GM12872 (cell line): ENCODE results near the gene CCKAR.

Experiments used
- TF ChIP-seq, protein P1 (sequence below): IDR thresholded peaks from 3 replicates; pipeline ENCODE4 v1.5.1; 2011; ENCODE audit warnings: low read depth, mild to moderate bottlenecking, low read length, moderate library complexity; ENCODE audit not compliant: insufficient read depth

The CCKAR gene

DNA sequence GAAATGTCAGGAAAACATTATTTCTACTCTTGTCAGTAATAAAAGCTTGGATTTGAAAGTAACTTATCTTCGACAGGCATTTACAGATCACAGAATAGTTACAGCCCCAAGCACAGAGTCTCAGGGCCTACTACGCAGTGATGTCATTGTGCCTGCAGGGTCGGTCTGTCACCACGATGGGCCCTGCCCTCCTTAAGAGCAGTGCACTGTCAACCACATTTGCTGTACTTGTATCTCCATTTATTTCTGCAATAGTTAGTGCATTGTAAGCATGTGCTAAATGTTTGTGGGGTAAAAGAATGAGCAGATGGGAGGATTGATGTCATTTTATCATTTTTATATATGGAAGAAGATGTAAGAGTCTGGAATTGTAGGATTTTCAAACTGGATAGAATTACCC, 13.6 kb upstream of the CCKAR start:
- TF ChIP-seq, protein P1, sequence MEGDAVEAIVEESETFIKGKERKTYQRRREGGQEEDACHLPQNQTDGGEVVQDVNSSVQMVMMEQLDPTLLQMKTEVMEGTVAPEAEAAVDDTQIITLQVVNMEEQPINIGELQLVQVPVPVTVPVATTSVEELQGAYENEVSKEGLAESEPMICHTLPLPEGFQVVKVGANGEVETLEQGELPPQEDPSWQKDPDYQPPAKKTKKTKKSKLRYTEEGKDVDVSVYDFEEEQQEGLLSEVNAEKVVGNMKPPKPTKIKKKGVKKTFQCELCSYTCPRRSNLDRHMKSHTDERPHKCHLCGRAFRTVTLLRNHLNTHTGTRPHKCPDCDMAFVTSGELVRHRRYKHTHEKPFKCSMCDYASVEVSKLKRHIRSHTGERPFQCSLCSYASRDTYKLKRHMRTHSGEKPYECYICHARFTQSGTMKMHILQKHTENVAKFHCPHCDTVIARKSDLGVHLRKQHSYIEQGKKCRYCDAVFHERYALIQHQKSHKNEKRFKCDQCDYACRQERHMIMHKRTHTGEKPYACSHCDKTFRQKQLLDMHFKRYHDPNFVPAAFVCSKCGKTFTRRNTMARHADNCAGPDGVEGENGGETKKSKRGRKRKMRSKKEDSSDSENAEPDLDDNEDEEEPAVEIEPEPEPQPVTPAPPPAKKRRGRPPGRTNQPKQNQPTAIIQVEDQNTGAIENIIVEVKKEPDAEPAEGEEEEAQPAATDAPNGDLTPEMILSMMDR: no peak

DNA sequence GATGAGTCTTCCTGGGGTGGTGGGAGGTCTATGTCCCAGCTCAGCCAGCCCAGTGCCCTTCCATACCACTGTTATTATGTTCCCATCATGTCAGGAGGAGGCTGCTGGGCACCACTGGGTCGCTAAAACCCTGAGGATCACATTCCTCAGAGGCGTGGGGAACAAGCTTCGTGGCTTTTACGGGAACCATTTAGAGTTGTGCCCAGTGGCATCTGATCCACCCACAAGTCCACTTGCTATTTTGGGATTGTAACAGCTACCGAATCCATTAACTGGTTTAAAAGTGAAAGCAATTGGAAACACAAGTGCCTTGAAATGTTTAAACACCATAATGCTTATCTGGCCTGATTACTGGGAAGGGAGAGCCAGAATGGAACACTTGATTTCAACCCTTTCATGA, 13.1 kb upstream of the CCKAR start:
- TF ChIP-seq, protein P1: no peak

DNA sequence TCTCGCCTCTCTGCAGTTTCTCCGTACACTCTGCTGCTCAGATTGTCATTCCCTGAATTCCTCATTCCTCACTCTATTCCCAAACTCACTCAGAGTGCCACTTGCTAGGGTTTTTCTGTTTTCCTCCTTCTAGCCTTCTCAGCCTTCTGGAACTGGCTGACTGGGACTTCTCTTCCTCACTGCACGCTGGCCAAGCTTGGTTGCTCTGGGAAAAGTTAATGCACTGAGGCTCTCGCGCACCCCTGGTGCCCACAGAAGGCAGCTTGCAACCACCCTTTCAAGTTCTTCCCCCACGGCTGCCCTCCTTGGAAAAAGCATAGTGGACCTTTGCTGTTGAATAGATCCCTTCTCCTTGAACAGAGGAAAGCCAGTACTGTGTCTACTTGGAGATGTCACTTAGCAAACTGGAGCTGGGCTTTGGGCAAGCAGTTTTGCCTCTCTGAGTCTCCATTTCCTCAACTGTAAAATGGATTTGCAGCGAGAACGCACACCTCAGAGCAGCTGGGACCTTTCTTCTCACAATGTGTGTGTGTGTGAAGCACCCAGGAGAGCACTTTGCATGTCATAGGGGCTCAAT, 6.0 kb upstream of the CCKAR start:
- TF ChIP-seq, protein P1: no peak

DNA sequence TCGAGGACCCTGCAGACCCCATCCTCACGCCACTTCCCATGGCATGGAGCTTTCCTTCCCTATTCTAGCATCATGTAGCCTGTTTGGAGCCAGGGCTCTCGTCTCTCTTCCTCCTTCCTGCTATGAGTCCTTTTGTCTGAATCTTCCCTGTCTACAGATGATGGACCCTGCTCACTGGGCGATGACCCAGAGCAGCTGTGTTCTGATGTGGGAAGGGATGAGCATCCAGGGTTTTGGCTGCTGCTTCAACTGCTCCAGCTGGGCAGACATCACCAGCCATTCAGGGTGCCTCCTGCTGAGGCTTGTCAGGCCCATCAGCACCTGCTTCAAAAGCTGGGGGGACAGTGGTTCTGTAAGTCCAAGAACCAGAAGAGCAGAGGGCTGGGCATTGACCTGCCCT, 3.2 kb upstream of the CCKAR start:
- TF ChIP-seq, protein P1: no peak

DNA sequence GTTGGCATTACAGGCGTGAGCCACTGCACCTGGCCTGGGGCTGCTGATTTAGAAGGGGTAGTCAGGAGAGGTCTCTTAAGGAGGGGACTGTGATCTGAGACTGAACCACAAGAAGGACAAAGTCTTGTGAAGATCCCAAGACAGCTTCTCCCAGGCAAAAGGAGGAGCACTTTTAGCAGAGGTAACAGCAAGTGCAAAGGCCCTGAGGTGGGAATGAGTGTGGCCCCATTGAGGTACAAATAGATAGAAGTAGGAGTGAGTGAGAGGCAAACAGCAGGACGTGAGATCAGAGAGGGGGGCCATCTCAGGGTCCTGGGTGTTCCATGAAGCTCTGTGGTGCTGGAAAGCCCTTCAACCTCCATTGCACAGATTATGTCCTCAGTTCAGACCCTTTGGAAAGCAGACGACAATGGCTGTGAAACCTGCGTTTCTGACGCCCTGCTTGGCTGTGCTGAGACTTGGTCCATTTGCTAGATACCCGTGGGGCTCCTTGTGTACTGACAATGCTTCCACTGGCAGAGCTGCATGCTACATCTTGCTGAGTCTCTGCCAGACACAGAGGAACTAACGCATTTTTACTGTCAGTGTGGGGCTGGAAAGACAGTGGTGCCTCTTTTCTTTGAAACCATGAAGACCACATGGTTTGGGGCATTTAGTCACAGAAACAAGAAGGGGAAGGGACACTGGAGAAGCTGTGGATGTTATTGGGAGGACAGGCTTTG, 1.3 kb upstream of the CCKAR start:
- TF ChIP-seq, protein P1: no peak

DNA sequence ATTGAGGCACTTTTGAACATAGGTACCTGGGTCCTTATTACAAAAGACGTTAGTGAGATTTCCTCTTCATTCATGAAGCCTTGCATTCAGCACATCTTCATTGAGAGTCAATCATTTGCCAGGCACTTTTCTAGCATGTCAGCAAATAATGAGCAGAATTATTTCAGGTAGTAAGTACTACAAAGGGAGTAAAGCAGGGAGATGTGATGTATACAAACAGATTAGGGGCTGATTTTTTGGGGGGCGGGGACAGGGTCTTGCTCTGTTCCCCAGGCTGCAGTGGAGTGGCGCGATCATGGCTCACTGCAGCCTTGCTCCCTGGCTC, 638 bp upstream of the CCKAR start:
- TF ChIP-seq, protein P1: no peak

DNA sequence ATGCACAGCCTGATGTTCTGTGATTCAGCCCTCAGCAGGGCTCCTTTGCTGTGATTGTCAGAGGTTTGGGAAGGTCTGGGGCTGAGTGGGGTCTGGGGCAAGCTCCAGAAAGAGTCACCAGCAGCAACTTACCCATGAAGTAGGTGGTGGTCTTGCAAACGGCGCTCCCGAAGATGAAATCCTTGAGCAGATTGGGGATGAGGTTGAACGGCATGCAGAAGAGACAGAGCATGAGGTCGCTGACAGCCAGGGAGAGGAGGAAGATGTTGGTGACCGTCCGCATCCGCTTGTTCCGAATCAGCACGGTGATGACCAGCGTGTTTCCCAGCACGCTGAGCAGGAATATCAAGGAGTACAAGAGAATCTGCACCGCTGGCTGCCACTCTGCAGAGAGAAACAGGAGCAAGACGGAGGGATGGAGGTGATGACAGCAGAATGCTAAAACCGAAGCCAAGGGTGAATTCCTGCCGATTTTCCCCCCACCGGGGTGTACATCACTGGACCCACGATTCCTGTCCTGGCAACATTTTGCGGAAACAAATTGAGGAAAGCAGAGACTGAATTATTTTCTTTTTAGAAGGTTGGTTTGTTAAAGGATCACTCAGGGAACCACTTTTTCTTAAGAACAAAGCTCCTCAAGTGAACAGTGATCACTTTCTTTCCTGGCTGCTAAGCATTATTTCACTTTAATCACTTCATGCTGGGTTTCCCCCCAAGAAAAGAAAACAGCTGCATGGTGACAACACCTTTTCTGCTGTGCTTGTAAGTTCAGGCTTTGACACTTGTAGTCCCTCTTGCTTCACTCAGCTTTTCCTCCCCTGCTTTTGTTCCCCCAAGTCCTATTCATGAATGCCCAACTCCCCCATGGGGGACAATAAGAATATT, 941 bp downstream of the CCKAR start:
- TF ChIP-seq, protein P1: no peak
